Activated CD4-positive, alpha-beta T cell treated with anti-CD3 and anti-CD28 coated beads for 24 hours (primary cell): ENCODE results near the gene KCNIP4.

Source experiments
- DNase-seq, 2 donors: peaks; one replicate each; pipeline ENCODE4 v3.0.0-alpha.2; 2020; ENCODE audit warnings: low read depth in 2 of 2

KCNIP4 gene

DNA sequence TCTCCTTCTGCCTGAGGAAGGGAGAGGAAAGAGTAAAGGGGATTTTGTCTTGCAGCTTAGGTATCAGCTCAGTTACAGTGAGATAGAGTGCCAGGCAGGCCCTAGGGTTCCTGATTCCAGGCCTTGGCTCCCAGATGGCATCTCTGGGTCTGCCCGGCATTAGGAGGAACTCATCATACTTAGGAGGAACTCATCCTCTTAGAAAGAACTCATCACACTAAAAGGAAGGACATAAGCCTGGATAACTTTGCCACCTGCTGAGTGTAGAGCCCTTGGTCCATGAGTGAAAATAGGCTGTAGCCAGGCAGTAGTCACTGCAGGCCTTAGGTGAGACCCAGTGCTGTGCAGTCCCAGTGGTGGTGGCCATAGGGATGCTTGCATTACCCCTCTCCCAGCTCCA lies 881.2 kb downstream of the KCNIP4 start:
- no peak for DNase-seq

DNA sequence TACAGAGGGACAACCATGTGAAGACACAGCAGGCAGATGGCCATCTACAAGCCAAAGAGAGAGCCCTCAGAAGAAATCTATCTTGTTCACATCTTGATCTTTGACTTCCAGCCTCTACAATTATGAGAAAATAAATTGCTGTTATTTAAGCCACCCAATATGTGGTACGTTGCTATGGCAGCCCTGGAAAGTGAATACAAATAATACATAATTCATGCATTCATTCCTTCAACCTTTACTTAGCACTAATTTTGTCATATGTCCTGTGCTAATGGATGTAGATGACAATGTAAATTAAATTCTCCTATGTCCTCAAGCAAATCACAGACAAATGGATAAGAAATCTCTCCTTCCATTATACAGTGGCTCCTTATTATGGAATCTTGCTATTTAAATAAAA lies 886.7 kb downstream of the KCNIP4 start:
- DNase-seq, result no peak

DNA sequence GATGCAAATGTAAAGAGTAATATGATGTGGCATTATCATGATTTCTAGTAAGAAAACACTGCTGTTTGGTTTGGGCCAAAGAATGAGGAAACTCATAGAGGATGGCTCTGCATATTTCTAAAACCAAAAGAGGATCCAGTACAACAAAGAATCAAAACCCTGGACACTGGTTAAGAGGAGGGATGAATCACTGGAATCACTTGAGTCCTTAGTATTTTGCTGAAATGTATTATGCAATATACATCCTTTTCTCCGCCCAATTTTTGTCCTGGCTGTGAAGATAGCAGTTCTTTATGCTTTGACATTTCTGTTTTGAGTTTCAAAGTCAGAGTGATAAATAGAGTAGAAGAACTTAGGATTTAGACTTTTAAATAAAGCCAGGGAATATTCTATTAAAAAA lies 902.4 kb downstream of the KCNIP4 start:
- no peak for DNase-seq

DNA sequence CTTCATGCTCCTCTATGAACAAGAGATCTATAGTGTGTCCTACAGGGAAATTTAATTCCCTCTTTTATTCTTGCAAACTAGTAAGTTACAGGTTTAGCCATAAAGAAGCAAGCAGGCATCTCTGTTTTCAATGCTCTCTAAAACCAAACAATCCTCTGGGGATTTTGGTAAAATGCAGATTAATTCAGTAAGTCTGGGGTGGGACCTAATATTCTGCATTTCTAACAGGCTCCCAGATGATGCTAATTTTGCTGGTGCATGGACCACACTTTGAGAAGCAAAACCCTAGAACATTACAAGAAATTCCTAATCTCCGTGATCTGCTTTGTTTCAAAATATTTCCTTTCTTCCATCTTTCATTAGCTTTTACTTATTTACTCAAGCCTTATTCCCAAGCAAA lies 903.5 kb downstream of the KCNIP4 start:
- no peak for DNase-seq

DNA sequence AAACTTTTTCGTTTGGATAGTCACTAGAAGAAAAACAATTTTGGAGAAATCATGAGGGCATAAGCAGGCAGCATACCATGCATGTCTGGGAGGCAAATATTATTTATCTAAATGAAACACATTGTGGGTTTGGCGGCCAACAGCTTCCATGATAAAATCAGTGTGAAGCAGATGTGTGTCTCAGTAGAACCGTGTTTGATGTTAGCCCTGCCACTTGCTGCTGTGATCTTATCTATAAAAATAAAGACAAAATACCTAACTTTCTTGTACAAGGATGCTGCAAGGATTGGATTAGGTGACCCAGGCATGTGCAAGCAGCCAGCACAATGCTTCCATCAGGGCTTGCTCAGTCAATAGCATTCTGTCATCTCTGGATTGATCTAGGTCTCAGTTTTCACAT lies 906.9 kb downstream of the KCNIP4 start:
- DNase-seq, result no peak

DNA sequence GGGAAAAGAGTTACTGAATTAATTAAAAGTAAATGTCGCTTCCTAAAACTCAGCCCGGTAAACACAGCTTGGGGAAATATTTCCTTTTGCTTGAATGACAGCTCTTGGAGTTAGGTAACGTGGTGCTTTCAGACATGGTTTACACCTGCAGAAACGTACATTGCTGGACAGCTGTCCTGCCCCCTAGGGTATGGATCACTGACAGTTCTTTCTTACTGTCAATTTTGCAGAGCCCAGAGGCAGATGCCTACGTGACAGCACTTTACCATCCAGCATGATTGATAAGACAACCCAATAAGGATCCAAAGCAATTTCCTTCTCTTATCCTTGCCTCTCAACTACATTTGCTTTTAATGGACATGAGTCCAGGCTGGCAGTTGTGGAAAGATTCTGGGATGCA lies 913.8 kb downstream of the KCNIP4 start:
- DNase-seq, result no peak

DNA sequence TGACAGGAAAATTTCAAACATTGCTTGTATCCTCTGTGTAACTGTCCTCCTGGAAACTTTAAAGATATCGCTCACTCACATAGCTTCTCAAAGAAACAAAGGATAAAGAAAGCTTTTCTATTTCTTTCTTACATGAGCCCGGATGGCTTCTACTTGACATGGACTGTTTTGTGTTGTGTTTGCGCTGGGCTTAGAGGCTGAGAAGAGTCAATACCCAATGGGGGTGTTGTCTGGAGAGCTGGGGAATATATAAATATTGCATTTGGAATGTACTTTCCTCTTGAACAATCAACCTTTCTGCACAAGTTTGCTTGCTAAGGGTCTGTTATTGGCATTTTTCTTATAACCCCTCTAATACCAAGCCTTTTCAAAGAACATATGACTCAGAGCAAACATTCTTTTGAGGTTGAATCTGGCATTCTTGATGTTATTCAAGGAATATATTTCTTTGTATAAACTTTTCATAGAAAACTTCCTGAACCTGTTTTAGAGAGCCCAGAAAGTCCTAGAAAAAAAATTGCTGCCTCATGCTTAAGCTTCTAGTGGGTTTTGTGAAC lies 916.4 kb downstream of the KCNIP4 start:
- no peak for DNase-seq

DNA sequence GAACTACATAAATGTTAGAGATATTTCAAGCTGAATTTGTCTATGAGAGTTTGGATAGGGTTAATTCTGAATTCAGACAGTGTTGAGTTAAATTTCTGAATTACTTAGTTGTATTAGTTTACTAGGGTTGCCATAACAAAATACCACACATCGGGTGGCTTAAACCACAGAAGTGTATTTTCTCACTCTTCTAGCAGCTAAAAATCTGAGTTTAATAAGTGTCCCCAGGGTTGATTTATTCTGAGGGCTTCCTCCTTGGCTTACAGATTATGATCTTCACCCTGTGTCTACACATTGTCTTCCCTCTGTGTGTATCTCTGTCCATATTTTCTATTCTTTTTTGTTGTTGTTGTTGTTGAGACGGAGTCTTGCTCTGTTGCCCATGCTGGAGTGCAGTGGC lies 929.8 kb downstream of the KCNIP4 start:
- no peak for DNase-seq

DNA sequence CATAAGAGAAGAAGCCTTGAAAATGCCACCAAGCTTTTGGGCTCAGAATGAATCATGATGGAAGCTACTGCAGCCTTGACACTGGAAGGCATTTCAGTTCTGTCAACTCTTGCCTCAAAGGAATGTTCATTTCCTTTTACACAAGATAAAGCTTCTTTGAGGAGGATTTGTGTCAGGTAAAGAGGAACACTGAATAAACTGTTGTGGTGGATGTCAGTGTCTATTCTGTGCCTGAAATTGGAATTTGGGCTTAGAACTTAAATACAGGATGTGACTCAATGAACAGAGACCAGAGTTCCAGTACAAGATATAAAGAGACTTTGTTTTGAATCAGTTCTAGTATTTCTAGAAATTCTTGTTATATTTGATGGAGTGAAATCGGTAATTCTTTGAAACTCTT lies 935.1 kb downstream of the KCNIP4 start:
- no peak for DNase-seq

DNA sequence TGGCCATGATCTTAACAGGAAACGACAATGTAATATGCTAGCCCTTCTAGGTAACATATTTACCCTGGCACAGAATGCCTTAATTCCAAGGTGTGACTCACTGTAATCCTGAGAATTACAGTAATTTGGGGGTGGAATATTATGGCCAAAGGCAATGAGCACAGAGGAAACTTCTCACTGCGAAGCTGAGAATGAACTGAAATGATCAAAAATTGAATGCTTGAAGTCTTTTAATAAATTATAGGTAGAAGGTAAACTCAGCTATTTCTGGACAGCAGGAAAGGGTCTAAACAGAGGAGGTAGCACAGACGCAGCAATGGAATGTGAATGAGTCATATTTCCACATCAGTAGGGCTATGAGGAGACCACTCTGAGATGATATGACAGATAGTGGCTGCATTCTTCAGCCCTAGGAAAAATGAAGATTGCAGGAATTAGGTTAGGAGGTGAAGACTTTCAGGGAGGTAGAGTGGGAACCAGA lies 935.7 kb downstream of the KCNIP4 start:
- DNase-seq, result no peak

DNA sequence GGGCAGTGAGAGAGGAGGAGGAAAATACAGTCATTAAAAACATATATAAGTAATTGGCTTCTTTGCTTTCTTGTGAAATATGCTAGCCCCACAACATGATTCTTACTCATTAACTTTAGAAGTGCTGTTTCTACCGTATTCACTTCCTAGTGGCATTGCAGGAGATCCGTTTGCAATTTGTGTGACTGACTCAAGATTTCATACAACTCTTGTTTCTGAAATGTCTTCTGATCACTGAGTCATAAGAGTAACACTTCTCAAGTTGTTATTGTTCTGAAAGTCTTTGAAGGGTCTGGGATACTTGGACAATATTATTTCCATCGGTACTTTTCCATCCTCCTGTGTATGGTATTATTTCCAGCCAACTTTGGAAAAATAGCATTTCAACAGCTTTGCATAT lies 937.5 kb downstream of the KCNIP4 start:
- DNase-seq, result no peak

DNA sequence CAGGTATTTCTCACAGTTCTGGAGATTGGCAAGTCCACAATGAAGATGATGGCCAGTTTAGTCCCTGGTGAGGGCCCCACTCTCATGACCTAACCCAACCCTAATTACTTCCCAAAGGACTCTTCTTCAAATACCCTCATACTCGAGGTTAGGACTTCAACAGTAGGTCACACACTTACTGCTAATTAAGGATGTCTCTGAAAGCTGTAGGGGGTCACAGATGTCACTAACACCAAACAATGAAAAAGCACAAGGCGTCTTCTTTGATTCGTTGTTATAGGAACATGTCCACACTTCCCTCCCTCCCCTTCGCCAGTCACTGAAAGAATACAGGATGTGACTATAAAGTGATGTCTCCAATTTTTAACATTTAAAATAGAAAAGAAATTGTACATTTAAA lies 938.6 kb downstream of the KCNIP4 start:
- DNase-seq, result no peak

DNA sequence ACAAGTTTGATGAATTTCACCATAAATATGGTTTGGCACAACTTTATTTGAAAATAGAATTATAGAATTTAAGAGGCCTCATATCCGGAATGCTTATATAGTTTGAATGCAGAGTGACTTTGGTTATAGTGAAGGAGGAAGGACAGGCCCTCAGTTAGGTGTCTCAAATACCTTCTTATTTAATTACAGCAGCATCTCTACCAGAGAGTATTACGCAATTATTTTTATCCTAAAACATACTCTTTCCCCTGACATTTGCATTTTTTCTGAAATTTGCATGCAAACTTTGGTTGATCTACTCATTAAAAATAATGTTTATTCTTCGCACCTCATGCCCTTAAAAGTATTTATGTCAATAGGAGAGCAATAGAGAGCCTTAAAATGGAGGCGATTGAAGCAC lies 942.9 kb downstream of the KCNIP4 start:
- no peak for DNase-seq

DNA sequence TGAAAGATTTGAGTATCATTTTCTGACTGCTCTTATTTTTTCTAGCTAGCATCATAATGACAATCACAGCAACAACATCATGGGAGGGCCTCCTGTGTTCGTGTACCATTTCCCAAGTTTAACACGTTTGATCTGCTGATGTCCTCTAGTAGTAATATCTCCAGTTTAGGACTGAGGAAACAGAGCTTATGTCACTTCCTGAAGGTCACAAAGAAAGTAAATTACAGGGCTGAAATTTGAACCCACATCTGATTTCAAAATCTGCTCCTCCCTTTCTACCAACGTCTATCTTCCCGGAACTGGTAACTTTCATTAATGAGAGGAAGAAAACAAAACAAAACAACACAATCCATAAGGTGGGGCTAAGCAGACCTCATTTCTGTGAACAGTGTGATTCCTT lies 945.6 kb downstream of the KCNIP4 start:
- no peak for DNase-seq

DNA sequence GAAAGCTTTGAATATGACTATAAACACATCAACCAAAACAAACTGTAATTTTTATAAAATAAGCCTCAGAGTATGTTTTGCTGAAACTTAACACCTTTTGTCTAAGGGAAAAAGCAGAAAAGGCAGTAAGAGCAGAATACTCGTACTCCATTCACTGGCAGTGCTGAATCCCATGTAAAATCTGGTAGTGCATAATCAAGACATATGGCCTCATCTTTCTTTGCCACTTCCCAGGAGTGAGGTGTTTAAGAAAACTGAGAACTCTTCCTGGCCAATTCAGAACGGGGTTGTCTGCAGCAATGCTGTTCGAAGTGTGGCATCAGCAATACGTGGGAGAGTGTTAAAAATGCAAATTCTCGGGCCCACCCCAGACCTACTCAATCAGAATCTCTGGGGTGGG lies 946.3 kb downstream of the KCNIP4 start:
- no peak for DNase-seq

DNA sequence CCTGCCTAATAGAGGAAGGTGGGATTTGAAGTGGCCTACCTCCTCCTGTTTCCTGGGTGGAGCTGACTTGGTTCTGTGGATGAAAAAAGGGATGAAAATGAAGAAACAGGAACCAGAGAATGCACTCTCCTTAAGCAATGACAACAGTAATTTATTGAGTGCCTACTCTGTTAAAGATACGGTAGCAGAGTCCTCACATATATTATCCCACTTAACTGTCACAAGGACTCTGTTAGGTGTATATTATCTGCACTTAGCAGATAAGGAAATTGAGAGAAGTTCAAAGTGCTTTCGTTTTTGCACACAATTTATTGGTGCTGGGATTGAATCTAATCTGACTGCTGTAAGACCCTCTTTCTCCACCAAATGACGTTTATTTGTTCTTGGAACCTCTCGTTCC lies 947.1 kb downstream of the KCNIP4 start:
- no peak for DNase-seq

DNA sequence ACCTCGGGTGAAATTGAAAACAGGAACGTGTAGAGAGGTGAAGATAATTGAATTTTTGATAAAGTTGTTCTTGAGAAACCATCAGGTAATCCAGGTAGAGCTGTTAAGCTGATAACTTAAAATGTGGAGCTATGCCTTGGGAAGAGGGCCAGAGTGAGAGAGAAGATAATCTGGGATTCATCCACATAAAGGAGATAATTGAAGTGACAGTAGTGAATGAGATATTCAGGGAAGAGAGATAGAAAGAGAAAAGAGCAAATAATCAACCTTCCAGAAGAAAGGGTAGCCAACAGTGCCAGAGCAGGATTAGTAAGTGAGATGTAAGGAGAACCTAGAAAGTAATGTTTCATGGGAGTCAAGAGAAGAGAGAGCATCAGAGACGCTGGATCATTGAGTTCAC lies 950.7 kb downstream of the KCNIP4 start:
- DNase-seq, result no peak

DNA sequence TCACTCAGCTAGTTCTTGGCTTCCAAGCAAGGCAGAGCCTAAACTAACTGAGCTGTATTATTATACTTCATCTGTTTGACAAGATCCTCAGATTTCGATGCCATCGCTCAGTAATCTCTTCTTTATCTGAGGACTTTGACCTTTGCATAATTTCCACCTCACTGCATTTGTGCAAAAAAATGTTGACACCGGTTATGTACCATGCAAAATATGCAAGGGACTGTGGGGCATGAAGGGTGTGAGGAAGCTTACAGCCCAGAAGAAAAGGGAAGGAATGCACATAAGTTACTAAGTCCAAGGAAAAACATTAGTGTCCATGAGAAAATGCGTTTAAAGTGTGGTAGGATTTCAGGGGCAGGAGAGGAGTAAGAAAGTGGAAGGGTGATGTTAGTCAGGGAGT lies 953.0 kb downstream of the KCNIP4 start:
- no peak for DNase-seq

DNA sequence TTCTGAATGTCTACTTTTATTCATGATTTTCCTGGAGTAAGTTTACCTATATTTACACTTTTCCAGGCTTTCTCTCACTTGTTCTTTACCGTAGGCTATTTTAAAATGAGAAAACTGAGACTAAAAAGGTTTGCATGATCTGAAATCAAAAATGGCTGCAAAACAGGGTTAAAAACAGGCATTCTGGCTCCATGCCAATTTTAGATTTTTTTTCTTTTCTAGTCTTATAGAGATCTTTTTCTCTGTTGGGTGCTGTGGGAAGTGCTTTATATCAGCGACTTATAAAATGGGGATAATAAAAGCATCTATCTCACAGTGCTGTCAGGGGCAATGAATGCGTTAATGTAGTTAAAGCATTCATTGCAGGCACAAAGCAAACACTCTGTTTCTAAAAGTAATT lies 953.6 kb downstream of the KCNIP4 start:
- no peak for DNase-seq

DNA sequence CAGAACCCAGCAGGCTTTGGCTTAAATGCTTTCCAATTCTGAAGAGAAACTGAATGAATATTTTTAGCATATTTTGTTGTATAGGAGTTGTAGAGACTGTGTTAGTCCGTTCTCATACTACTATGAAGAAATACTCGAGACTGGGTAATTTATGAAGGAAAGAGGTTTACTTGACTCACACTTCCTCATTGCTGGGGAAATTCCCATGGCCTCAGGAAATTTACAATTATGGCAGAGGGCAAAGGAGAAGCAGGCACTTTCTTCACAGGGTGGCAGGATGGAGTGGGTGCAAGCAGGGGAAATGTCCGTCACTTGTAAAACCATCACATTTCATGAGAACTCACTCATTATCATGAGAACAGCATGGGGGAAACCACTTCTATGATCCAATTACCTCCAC lies 956.6 kb downstream of the KCNIP4 start:
- DNase-seq, result no peak

DNA sequence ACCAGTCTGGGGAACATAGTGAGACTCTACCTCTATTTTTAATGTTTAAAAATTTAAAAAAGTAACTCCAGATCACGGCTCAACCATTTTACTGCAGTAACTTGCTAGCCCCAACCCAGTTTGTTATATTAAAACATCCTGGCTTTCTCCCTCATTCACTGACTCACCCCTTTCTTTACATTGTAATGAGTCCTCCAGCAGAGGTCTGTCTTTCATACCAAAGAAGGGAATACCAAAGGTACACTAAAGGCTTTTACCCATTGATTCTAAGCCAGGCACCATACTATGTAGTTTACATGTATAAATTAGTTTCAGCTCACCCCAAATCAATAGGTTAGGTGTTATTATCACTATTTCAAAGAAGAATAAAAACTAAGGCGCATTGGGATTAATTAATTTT lies 961.4 kb downstream of the KCNIP4 start:
- no peak for DNase-seq

DNA sequence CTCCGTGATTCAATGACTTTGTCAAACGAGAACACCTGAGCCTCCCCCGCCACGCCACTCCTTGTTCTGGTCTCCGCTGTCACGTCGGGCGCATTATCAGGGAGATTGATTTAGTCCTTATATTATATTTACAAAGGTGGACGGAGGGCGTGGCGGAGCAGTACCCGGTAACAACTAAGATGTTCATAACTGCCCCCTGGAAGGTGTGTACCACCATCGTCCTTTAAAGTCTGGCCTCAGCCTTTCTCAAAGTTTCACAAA lies 964.1 kb downstream of the KCNIP4 start:
- DNase-seq, result no peak

DNA sequence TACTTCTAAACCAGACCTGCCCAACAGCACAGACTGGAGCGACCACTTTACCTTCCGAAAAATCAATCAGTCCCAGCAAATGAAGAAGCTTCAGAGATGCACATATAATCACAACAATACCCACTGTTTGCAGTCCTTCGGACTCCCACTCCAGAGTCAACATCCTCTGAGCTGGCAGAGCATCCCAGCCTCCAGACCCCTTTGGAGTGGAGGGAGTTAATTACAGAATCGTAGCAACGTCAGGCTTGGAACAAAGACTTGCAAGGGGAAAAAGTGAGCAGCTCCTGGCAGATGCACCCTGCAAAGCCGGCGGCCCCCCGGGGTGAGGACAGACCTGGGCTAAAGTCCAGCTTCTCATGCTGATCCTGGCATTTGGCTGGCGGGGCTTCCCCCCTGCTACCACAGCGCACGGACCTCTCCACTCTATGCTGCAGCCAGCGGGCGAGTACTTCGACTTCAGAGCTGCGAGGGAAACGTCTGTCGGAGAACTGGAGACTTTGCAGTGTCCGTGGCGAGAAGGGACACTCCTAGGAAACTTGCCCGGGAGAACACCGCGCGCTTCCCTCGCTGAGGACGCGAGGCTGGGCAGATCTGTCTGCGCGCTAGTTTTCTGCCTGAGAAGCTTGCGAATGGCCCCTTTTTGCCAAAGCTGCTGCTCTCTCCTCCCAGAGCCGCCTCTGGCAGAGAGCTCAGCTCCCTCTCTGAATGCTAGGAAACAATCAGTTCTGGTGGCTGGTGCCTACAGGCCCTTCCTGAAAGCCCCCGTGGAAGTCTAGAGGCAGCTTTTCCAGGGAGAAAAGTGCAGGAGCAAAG lies 964.6 kb downstream of the KCNIP4 start:
- DNase-seq, result no peak

DNA sequence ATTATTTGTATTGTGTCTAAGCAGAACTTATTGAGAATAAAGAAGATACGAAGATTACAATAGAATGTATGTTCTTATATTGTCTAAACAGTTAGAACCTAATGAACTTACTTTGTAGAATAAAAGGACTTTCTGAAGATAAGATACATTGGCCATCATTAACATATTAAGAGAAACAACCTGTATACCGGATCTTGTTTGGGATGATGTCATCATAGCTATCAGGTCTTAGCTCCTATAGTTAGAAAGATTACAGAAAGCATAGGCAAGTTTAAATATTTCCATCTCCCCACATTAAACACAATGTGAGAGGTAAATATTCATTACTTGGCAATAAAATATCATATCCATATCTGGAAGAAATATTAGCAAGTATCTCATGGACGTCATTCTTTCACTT lies 966.0 kb downstream of the KCNIP4 start:
- no peak for DNase-seq
